GM21723 (cell line): Measurements from ENCODE around the gene SUDS3.
"Not testable (repeated sequence)": the region's sequence is repeated elsewhere in the genome, so short reads cannot be mapped to it uniquely, and the experiment has no call there.

Source experiments
- ATAC-seq: cut with Tn5 transposase; IDR thresholded peaks from one replicate; pipeline ENCODE4 v1.9.1; 2021; ENCODE audit warnings: mild to moderate bottlenecking, moderate library complexity; ENCODE audit not compliant: unreplicated experiment

SUDS3 gene

DNA sequence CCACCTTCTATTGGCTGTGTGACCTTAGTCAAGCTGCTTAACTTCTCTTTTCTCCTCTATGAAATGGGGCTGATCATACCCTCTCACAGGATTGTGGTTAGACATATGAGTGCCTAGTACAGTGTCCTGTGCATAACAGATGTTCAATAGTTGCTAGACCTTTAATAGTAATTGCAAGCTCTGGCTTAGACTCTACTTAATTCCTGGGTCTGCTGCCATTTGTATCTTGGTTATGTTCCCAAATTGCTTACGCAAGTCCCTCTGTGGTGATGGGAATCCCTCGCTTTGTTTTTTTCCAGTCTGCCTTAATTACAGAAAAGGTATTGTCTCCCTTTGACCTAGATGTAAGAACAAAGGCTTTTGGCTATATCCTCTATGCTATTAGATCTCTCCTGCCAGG is 15.1 kb downstream of the SUDS3 start:
- no peak for ATAC-seq

DNA sequence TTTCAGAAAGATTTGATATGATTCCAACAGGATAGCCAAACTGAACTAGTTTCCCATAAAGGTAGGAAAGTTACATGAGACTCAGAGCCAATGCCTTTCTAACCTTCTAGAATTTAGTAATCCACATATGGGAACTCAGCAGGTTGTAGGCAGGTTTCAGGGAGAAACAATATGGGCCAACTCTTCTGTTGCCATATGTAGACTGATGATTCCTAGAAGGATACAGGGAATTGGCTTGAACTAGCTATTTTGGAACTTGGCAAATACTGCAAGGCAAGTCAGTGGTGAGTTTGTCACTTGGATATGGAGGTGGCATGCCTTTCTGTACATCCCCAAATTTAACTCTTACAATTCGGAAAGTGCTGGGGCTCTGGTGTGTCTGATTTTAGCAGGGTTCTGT is 15.5 kb downstream of the SUDS3 start:
- no peak for ATAC-seq

DNA sequence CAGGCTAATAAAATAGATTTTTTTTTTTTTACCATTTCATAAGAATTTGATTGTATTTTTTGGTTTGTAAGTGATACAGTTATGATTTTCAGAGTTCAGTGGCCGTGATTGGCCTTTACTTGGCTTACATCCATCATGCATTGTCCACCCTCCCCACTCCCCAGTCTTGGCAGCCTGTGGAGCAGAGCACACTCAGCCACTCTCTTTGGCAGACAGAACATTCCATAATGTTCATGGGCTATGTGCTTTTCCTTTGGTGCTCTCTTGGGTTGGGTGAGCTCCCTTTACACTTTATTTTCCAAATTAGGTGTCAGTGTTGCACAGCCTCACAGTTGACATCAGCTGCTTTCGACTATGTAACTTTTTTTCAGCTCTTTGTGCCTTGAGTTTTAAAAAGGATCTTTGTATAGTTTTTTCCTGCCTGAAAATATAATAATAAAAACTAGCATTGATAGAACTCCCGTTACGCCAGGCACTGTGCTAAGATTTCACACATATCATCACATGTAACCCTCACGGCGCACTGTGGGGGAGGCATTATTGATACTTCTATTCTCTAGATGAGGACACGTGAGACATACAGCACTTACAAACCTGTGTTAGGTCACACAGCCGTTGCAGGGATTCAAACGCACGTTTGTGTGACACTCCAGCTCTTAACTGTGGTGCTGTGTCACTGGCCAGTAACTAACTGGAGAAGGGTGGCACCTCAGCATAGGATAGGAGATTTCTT is 21.5 kb downstream of the SUDS3 start:
- no peak for ATAC-seq

DNA sequence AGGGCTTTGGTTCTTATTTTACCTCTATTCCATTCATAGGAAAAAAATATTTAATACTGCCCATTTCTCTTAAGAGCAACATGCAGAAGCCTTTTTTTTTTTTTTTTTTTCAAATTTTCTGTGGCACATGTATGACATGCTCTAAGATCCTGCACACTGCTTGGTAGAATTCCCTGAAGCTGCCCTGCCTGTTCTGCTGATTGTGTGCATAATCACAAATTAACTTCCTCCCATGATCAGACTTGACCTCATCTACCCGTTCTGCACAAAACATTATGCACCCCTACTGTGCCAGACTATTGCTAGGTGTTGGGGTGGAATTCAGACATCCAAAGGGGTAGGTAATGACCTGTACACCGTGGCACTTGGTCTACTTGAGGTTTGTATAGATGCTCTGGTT is 22.2 kb downstream of the SUDS3 start:
- ATAC-seq = no peak

DNA sequence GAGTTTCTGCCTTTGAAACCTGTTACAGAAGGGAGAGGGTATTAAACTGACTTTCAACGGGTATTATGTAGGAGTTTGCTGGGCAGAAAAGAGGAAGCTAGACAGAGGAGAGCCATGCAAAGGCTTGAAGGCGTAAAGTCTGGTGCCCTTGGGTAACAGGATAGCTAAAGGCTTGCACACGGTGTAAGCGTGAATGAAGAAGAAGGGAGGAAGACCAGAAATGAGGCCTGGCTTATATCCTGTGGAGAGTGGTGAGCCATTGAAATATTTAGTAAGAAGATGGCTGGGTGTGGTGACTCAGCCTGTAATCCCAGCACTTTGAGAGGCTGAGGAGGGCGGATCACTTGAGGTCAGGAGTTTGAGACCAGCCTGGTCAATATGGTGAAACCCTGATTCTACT is 22.6 kb downstream of the SUDS3 start:
- ATAC-seq = no peak

DNA sequence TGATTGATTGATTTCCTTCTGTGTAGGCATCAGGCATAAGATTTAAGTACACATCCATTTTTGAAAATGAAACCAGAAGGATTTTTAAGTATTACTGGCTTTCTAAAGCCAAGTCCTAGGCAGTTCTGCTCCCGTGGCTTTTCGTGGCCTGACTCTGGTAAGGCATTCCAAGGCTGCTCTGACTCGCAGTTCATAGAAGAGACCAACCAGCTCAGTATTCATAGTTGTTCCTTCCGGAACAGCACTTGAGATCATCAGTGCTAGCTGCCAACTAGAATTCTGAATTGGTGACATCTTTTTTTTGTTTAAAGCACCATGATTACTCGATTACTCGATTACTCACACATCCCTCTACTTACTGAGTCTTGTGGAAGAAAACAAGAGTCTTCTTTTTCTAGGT is 25.9 kb downstream of the SUDS3 start:
- no peak for ATAC-seq

DNA sequence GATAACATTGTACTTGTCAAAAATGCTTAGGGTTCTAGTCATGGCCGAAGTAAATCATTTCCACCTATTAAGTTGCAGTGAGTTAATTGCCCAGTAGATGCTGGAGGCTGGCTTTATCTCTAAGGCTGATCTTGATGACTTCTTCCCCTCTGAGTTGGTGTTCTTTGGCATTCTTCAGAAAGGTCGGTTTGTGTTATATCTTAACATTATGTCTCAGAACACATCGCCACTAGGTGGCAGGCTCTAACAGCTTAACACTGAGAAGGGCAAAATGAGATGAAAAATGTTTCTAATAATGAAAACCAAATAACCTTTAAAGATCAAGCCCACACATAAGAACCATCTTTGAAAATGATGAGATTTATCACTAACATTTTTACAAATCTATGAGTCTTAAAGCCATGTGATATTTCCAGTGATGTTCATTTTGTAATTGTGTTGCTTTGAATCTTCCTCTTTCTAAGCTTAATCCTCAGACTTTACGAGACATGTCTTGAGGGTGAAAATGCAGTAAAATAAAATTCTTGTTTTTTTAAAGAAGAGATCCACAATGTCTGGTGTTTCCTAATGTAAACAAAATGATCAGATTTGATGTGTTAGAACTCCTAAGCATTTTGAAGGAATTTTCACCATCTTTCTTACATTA is 28.6 kb downstream of the SUDS3 start:
- no peak for ATAC-seq

DNA sequence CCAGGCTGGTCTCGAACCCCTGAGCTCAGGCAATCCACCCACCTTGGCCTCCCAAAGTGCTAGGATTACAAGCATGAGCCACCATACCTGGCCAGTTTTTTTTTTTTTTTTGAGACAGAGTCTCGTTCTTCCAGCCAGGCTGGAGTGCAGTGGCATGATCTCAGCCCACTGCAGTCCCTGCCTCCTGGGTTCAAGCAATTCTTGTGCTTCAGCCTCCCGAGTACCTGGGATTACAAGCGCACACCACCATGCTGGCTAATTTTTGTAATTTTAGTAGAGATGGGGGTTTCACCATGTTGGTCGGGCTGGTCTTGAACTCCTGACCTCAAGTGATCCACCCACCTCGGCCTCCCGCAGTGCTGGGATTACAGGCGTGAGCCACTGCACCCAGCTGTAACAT is 31.9 kb downstream of the SUDS3 start:
- not testable (repeated sequence) for ATAC-seq

DNA sequence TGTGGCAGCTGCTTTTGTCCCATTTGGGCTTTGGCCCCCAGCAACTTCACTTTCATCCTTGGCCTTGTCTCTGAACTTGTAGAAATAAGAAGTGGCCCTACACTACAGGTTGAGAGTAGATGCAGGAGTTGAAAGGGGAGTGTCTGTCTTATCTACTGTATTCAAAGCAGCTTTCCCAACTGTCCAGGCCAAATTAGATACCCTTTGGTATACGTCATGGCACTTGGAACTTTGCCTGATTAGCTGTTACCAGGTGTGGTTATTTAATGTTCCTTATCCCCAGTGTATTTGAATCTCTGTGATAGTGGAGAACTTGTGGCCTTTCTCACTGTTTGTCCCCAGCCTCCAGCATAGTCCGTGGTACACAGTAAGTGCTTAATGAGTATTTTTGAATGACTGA is 33.5 kb downstream of the SUDS3 start:
- no peak for ATAC-seq

DNA sequence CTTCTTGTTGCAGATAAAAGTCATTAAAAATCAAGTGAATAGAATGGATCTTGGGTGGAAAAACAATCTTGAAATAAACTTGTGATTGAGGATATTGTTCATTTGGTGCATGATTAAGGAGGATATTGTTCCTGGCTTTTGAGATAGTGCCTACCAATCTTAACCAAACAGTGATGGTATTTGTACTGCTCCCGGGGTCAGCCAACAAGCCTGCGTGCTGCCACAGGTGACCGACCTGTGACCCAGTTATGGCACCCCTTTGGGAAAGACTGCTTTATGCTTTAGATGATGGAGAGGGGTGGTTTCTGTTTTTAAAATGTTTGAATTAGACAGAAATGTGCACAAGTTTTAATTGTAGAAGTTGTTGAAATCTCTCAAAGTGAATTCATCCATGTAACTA is 41.6 kb downstream of the SUDS3 start:
- no peak for ATAC-seq

DNA sequence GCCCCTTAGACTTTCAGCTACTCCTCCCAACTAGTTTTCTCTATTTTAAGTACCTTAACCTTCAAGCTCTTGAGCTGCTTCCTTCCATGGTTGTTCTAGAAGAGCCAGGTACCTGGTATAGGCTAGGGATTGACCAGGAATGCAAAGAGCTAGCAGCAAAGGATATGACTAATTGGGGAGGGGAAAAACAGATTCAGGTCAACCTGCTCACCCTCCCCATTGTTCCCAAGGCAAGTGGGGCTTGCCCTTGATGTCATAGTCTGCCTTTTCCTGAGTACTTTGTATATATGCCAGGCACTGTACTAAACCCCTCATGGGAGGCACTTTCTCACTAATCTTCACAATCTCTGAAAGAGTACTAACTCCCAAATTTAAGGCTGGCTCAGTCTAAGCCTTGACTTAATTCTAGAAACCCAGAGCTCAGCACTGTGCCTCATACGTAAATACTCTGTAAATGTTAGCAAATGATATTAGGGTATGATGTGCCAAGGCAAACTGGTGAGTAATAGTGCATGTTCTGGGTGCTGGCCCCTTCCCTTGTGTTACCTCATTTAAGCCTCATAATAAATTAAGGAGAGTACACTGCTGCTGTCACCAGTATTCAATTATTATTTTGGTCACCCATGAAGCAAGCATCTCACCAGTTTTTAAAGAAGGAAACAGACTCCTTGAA is 42.2 kb downstream of the SUDS3 start:
- ATAC-seq = no peak

DNA sequence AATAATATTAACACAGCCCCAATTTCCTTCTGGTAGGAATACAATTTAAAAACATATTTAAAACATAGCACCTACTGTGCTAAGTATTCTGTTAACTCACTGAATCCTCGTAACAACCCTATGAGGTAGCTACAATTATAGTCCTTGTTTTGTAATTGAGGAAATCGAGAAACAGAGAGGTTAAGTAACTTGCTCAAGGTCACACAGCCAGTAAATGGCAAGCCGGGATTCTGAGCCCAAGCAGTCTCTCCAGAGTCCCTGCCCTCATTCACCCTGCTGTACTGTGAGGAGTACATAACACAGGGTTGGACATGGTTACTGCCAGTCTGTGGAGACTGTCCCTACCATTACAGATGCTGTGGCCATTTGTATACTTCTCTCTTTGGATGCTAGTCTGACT is 44.3 kb downstream of the SUDS3 start:
- ATAC-seq = no peak

DNA sequence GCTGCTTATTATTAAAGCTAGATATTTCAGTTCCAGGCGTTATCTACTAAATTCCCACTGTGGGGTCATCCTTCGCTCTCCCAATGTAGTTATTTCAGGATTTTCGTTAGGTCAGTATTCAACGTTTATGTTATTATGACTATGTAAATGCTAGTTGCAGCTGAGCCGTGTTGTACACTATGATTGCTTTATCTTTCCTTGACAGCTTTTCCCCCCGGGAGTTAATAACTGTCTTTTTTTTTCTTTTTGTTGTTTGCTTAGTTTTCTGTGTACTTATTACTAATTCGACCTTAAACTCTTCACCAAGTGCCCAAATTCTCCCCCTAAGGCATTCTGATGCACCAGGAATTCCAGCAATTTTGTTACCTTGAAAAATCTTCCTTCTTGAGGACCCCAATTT is 48.5 kb downstream of the SUDS3 start:
- no peak for ATAC-seq

DNA sequence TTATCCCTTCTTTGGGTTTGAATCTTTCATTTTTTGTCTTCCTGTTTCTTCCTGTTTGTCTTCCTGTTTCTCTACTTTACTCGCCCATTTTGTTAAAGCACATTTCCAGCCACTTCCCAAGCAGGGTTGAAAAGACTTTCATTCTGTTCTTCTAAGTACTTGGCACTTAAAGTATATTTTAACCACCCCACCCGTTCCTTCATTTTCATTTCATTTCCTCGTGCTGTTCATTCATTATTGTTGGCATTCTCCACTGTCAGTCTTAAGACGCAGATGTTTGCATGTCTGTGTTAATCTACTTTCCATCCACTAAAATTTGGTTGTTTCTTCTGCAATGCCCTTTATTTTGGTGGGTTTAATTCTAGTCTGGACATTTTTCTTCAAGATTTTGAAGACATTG is 49.0 kb downstream of the SUDS3 start:
- ATAC-seq = no peak

DNA sequence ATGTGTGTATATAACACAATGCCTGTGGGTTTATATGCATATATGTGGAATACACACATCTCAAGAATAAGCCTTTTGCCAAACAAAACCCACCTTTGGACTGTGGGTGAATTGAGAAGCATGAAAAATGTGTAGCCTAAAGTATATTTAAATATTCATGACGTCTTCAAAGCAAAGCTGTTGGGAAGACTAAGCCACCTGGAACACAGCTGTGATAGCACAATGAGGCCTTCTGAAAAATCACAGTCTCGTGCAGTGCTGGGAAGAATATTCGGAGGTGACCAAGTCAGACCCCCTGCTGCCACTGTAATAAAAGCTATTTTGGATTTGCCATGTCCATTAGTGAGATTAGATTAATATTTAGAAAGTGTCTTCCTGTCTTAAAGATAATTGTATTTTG is 51.5 kb downstream of the SUDS3 start:
- no peak for ATAC-seq

DNA sequence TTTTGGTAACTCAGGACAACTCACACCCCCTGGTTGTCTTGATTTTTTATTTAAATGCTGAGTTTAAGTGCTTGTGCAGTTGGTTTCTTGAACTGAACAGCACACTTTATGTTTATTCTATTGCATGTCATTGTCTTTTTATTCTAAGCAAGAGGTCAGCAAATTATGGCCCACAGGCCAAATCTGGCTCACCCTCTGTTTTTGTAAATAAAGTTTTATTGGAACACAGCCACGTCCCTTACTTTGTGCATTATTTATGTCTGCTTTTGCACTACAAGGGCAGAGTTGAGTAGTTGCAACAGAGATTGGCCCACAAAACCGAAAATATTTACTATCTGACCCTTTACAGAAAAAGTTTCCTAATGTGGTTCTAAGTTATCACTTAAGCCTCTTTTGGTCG is 52.3 kb downstream of the SUDS3 start:
- ATAC-seq = no peak

DNA sequence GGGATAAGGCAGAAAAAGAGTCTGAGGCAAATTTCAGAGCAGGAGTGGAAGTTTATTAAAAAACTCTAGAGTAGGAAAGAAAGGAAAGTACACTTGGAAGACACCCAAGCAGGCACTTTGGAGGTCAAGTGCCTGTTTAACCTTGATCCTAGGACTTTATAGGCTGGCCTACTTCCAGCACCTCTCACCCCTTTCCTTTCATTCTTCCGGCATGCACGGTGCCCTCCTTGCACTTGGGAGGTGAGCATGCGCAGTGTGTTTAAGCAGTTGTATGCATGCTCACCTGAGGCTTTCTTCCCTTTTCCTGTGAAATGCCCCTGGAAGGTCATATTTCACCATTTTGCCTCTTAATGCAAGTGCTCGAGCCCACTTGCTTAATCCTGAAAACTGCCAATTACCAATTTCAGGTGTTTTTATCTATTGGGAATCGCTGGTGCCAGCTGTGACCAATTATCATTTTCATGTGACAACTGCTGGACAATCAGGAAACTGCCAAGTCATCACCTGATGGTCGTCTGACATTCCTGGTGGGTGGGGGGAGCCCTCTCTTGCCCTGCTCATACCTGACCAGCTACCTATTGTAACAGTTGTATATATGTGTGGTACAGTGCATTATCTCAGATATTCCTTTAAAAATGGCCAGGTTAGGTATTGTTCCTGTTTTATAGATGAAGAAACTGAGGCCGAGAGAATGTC is 53.5 kb downstream of the SUDS3 start:
- ATAC-seq = no peak

DNA sequence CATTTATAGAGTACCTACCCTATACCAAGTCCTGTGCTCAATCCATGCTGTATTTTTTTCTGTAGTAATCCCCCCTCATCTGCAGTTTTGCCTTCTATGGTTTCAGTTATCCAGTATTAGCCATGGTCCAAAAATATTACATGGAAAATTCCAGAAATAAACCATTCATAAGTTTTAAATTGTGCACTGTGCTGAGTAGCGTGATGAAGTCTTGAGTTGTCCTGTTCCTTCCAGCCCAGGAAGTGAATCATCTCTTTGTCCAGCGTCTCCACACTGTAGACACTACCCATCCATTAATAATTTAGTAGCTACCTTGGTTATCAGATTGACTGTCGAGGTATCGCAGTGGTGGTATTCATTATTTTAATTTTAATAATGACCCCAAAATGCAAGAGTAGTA is 54.2 kb downstream of the SUDS3 start:
- ATAC-seq = no peak

DNA sequence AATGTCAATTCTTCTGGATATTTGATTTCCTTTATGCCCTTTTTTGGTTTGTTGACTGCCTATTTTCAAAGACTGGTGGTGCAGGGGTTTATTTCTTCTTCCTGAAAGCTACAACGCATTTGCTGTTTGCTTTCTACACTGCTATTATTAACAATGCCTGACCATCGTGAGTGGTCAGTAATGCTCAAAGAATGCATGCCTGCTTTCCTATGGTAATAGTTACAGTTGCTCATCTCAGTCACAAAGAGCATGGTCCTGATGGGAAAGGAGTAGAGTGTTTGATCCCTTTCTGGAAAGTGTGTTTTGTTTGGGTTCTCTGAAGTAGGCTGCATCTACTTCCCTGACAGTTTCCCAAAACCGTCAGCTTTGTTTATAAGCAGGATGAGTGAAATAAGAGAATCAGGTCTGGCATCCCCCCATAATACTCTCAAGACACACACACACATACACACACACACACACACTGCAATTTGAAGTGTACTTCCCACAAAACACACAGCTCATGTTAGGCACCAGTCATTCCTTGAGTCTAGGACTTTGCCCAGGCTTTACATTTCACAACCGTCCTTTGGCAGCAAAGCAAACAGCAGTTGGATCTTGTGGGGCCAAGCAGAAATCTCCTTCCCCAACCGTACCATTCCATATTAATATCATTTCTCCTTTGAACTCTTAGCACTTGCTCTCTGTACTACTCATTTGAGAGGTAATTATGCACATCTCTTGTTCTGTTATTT is 56.6 kb downstream of the SUDS3 start:
- ATAC-seq = no peak

DNA sequence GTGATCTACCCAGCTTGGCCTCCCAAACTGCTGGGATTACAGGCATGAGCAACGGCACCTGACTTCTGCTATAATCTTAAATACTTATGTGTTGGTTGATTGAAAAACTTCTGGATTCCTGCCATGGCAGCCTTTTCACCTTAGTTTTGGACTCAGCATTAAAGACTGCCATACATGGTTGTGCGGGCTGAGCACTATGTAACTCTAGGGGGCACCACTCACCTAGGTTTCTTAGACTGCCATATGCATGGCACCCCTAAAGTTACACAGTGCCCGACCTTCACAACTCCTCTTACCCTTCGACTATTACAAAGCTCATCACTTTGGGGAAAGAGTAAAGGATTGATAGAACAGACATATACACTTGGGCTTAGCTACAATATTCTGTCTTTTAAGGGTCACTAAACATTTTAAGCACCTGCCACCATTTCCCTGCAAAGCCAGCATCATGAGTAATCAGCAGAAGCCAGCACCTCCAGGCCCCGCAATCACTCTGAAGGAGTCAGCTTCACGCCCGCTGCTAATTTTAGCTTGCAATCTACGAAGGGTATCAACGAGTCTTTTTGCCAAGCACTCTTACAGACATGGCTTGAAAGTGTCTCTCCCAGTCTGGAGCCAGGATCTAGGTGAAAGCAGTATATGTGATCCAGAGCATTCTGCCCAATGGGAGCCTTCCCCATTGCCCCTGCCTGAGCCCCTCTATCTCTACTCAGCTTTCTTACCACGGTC is 59.8 kb downstream of the SUDS3 start:
- ATAC-seq = no peak
